GM12891 (cell line): ENCODE results near the gene RHBDD2.

ENCODE experiments used
- DNase-seq: peaks from one replicate; pipeline ENCODE4 v3.0.0; 2011; ENCODE audit warnings: low spot score; ENCODE audit not compliant: insufficient read length
- FAIRE-seq: peaks from 2 replicates; lab custom pipeline; 2011; peaks lifted over from hg19 to GRCh38; lab: Jason Lieb, UNC
- PAX5 ChIP-seq: IDR thresholded peaks from 2 replicates; pipeline ENCODE4 v1.6.1; 2011; ENCODE audit warnings: low read length, moderate library complexity, mild to moderate bottlenecking; ENCODE audit not compliant: insufficient read depth, severe bottlenecking
- POLR2A ChIP-seq: IDR thresholded peaks from 2 replicates; pipeline ENCODE4 v1.6.1; 2011; ENCODE audit warnings: low read depth, low read length, control low read depth
- POLR2AphosphoS5 ChIP-seq: IDR thresholded peaks from 2 replicates; pipeline ENCODE4 v1.6.1; 2011; ENCODE audit warnings: low read depth, low read length, control low read depth
- POU2F2 ChIP-seq: IDR thresholded peaks from 2 replicates; pipeline ENCODE4 v1.6.1; 2011; ENCODE audit warnings: low read depth, mild to moderate bottlenecking, control low read depth, low read length, moderate library complexity
- SPI1 ChIP-seq: IDR thresholded peaks from 2 replicates; pipeline ENCODE4 v1.6.1; 2011; ENCODE audit warnings: low read depth, low read length, control low read depth
- TAF1 ChIP-seq: IDR thresholded peaks from 2 replicates; pipeline ENCODE4 v1.6.1; 2011; ENCODE audit warnings: low read depth, low read length, control low read depth

RHBDD2 gene

GRCh38 chr7:75915416-75916156, 36.8 kb downstream of the RHBDD2 start:
- TF ChIP-seq POU2F2 (peak; percentile 21; the same call in 1 of the 2 replicates), POLR2A (no peak)
- FAIRE-seq (peak; percentile 26), DNase-seq (no peak)

- FAIRE-seq (no peak), DNase-seq (no peak)
- no peak for TF ChIP-seq PAX5
- TF ChIP-seq SPI1: peak; percentile 91
Measured at GRCh38 chr7:75916259-75916658, 37.4 kb downstream of the RHBDD2 start.

DNA sequence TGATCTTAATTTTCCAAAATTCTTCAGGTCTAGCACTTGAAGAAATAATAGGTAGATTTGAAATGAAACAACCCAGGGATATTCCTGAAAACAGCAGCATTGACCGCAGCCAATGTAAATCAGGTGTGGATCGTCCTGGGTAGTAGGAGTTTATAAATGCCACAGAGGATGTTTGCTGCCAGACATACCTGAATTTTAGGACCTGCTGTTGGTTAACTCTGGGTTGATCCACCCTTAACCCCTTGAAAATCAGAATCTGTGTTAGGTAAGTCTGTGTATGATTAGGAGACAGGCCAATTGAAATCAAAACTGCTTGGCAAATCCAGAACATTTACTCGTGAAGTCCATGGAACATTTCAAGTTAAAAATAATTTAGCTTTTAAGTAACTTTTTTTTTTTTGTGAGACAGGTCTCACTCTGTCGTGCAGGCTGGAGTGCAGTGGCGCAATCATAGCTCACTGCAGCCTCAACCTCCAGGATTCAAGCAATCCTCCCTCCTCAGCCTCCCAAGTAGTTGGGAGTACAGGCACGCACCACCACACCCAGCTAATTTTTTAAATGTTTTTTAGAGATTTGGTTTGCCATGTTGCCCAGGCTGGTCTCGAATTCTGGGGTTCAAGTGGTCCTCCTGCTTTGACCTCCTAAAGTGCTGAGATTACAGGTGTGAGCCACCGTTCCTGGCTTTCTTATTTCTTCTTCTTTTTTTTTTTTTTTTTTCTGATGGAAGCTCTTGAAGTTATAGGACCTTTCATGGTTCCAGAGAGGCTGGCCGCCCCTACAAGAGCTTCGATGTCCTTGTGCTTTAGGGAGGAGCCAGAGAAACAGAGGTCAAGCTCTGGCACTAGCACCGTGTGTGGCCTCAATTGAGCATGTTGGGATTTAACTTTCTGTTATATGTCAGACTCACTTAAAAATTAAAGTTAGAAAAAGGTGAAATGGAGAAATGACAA, 38.1 kb downstream of the RHBDD2 start:
- TF ChIP-seq POU2F2 (no peak), SPI1 (no peak), TAF1 (no peak), PAX5 (no peak), POLR2A (no peak), POLR2AphosphoS5 (no peak)
- no peak for DNase-seq
- no peak for FAIRE-seq

GRCh38 chr7:75920431-75921161, 41.8 kb downstream of the RHBDD2 start:
- FAIRE-seq (no peak), DNase-seq (no peak)
- TF ChIP-seq PAX5: no peak
- TF ChIP-seq POLR2A: no peak
- no peak for TF ChIP-seq POU2F2
- no peak for TF ChIP-seq POLR2AphosphoS5
- TF ChIP-seq TAF1: no peak
- TF ChIP-seq SPI1: no peak

DNA sequence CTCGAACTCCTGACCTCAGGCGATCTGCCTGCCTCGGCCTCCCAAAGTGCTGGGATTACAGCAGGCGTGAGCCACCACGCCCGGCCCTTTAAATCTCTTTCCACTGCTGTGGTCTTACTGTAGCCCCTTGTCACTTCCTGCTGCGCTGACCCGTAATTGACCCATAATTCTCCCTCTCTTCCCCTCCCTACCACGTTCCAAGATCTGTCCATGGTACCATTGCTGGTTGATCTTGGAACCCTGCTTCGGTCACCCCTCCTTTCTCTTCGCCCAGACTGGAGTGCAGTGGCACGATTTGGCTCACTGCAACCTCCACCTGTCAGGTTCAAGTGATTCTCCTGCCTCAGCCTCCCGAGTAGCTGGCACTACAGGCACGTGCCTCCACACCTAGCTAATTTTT, 42.6 kb downstream of the RHBDD2 start:
- TF ChIP-seq POLR2AphosphoS5 (no peak), POLR2A (no peak), PAX5 (no peak), POU2F2 (no peak), SPI1 (no peak)
- FAIRE-seq: no peak
- DNase-seq: no peak

GRCh38 chr7:75922966-75923603, 44.3 kb downstream of the RHBDD2 start:
- peak; percentile 9 for FAIRE-seq
- TF ChIP-seq PAX5 (no peak), POU2F2 (no peak), POLR2AphosphoS5 (no peak), POLR2A (no peak), SPI1 (no peak), TAF1 (no peak)
- no peak for DNase-seq

GRCh38 chr7:75924256-75924655, 45.4 kb downstream of the RHBDD2 start:
- no peak for FAIRE-seq
- TF ChIP-seq PAX5 (no peak), POLR2AphosphoS5 (no peak), TAF1 (no peak), POU2F2 (no peak), SPI1 (no peak), POLR2A (no peak)

DNA sequence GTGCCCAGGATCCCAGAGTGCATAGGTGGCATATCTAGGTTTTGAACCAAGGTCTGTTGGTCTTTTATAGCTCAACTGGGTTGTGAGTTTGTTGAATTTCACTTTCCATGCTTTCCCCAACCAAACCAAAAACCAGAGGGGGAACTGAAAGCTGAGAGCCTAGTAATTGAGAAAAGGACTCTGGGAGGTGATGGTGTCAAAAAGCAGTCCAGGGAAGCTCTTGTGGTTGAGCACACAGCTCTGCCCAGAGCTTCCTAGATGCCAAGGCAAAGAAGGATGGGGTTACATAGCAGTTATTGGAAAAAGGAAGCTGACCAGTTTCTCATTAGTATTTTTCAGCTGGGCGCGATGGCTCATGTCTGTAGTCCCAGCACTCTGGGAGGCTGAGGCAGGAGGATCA, 46.1 kb downstream of the RHBDD2 start:
- DNase-seq (no peak), FAIRE-seq (no peak)
- TF ChIP-seq SPI1 (peak; percentile 87), PAX5 (no peak)

More at GRCh38 chr7:75924256-75924655, 45.4 kb downstream of the RHBDD2 start:
- DNase-seq: no peak

- FAIRE-seq (no peak), DNase-seq (no peak)
- TF ChIP-seq SPI1 (no peak), POLR2A (no peak), POU2F2 (no peak), POLR2AphosphoS5 (no peak), TAF1 (no peak), PAX5 (no peak)
Measured at GRCh38 chr7:75925717-75926435, 47.0 kb downstream of the RHBDD2 start.
